H1 (cell line): ENCODE measurements around the gene PRRX2. TPM values are rescaled to one million over a fixed set of nuclear protein-coding genes. Genes with fewer than 3 reads are reported as not detected.

ENCODE experiments used
- ASH2L ChIP-seq: fragments of 200-600, 300-600 bp; sonication (generic); IDR thresholded peaks from one replicate; pipeline ENCODE4 v1.7.1; 2017; ENCODE audit warnings: low read length
- ATF2 ChIP-seq: IDR thresholded peaks from 2 replicates; pipeline ENCODE4 v1.6.1; 2012; ENCODE audit warnings: low read length, inconsistent platforms
- BACH1 ChIP-seq: IDR thresholded peaks from 2 replicates; pipeline ENCODE4 v1.6.1; 2012; ENCODE audit warnings: low read length, improper control_type of control experiment
- CBX5 ChIP-seq: fragments of 300-800, 300-1000 bp; sonication (generic); IDR thresholded peaks from 2 replicates; pipeline ENCODE4 v1.7.1; 2016; ENCODE audit warnings: antibody characterized with exemption, low read length, low read depth
- CEBPB ChIP-seq: IDR thresholded peaks from 2 replicates; pipeline ENCODE4 v1.6.1; 2012; ENCODE audit warnings: low read depth, low read length
- CTCF ChIP-seq, 3 experiments: IDR thresholded peaks; 1 replicate in 2 of 3; 2 replicates in 1 of 3; pipeline versions ENCODE4 v1.5.1 to v1.6.1; 2011; ENCODE audit warnings: low read length in 3 of 3, mild to moderate bottlenecking in 3 of 3, inconsistent platforms in 2 of 3, low read depth in 1 of 3, moderate library complexity in 1 of 3; ENCODE audit not compliant: insufficient read depth in 1 of 3; ENCODE audit errors: control extremely low read depth in 1 of 3
- EP300 ChIP-seq, 2 experiments: IDR thresholded peaks; 1 replicate in 1 of 2; 2 replicates in 1 of 2; pipeline ENCODE4 v1.6.1; 2011 to 2012; ENCODE audit warnings: low read depth in 2 of 2, low read length in 2 of 2, mild to moderate bottlenecking in 2 of 2, borderline replicate concordance in 1 of 2, inconsistent platforms in 1 of 2, moderate library complexity in 1 of 2
- HDAC6 ChIP-seq: IDR thresholded peaks from one replicate; pipeline ENCODE4 v1.7.1; 2012; ENCODE audit warnings: low read depth, mild to moderate bottlenecking, inconsistent platforms, low read length, moderate library complexity
- JUND ChIP-seq: IDR thresholded peaks from 2 replicates; pipeline ENCODE4 v1.6.1; 2011; ENCODE audit warnings: mild to moderate bottlenecking, improper control_type of control experiment, low read length
- NRF1 ChIP-seq: IDR thresholded peaks from 2 replicates; pipeline ENCODE4 v1.6.1; 2011; ENCODE audit warnings: mild to moderate bottlenecking, low read depth, low read length, improper control_type of control experiment
- POU5F1 ChIP-seq: IDR thresholded peaks from 2 replicates; pipeline ENCODE4 v1.6.1; 2011; ENCODE audit warnings: low read depth, mild to moderate bottlenecking, low read length, moderate library complexity
- RXRA ChIP-seq: IDR thresholded peaks from 2 replicates; pipeline ENCODE4 v1.6.1; 2011; ENCODE audit warnings: low read depth, mild to moderate bottlenecking, low read length, moderate library complexity; ENCODE audit not compliant: insufficient read depth
- SAP30 ChIP-seq: fragments of 300-600 bp; sonication (generic); IDR thresholded peaks from 2 replicates; pipeline ENCODE4 v1.7.1; 2012; ENCODE audit warnings: low read length, moderate library complexity, mild to moderate bottlenecking, inconsistent platforms; ENCODE audit not compliant: insufficient read depth, insufficient replicate concordance
- SIN3A ChIP-seq, 2 experiments: IDR thresholded peaks in 1 of 2; conservative IDR thresholded peaks in 1 of 2; 2 replicates each; pipeline ENCODE4 v1.6.1; 2011 to 2012; ENCODE audit warnings: low read length in 2 of 2, improper control_type of control experiment in 1 of 2, low read depth in 1 of 2, mild to moderate bottlenecking in 1 of 2
- SP2 ChIP-seq: IDR thresholded peaks from 2 replicates; pipeline ENCODE4 v1.6.1; 2012; ENCODE audit warnings: mild to moderate bottlenecking, low read length, inconsistent platforms
- SP4 ChIP-seq: IDR thresholded peaks from 2 replicates; pipeline ENCODE4 v1.6.1; 2012; ENCODE audit warnings: low read length, inconsistent platforms
- TAF7 ChIP-seq: optimal IDR thresholded peaks from 2 replicates; pipeline ENCODE3; 2011; ENCODE audit warnings: low read depth, mild to moderate bottlenecking, inconsistent platforms, low read length, moderate library complexity, borderline replicate concordance
- polyA plus RNA-seq, 7 experiments: library from polyadenylated mRNA; depleted of rRNA in 3 of 7; stranded (reverse) in 5 of 7; unstranded in 2 of 7; fragments of >200 nt in 5 of 7; fragments of 200-250 nt in 2 of 7; gene quantifications; 1 replicate in 5 of 7; 2 replicates in 1 of 7; 4 replicates in 1 of 7; pipeline versions ENCODE4 v1.2.1 to v1.2.3, GENCODE V29; 2011 to 2013; ENCODE audit warnings: missing spikeins in 2 of 7, mixed read lengths in 2 of 7
- total RNA-seq: library from RNA; stranded (reverse); fragmentation: NEBNext Ultra II Directional; extraction: Animal tissue kit (Norgen Biotek cat#: 25700); gene quantifications from 2 replicates; pipeline ENCODE4 v1.2.1, GENCODE V29; 2021
- TF ChIP-seq, protein P1 (sequence below): IDR thresholded peaks from 2 replicates; pipeline ENCODE4 v1.6.1; 2012; ENCODE audit warnings: inconsistent platforms
- TF ChIP-seq, protein P2 (sequence below): IDR thresholded peaks from 2 replicates; pipeline ENCODE4 v1.6.1; 2012; ENCODE audit warnings: inconsistent platforms

Gene PRRX2
- total and polyA plus RNA-seq, 2 of the 8 experiments (the other 6 are each of a cell fraction or from before 2014, with no cell fraction given): 5.8 to 9.2 TPM

- TF ChIP-seq CTCF (IDR thresholded peaks at IDR 0.05; ENCODE audit: control extremely low read depth in 1 of 3, insufficient read depth in 1 of 3, low read depth in 1 of 3, low read length in 3 of 3) (peak; percentile 81 to 86 (median 81)), TAF7 (no peak), SP4 (no peak), EP300 (IDR thresholded peaks at IDR 0.05; ENCODE audit: borderline replicate concordance in 1 of 2, low read depth in 2 of 2, low read length in 2 of 2) (no peak), SAP30 (no peak), ASH2L (no peak), CBX5 (no peak), SP2 (no peak), NRF1 (no peak), RXRA (no peak), JUND (no peak), SIN3A (conservative IDR thresholded peaks at IDR 0.05 in 1 of 2, IDR thresholded peaks at IDR 0.05 in 1 of 2; ENCODE audit: low read depth in 1 of 2, low read length in 2 of 2) (no peak), ATF2 (no peak), CEBPB (no peak), HDAC6 (no peak), POU5F1 (no peak), BACH1 (no peak)
- TF ChIP-seq, protein P1, sequence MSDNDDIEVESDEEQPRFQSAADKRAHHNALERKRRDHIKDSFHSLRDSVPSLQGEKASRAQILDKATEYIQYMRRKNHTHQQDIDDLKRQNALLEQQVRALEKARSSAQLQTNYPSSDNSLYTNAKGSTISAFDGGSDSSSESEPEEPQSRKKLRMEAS: peak; percentile 30; the same call in 1 of the 2 replicates
- TF ChIP-seq, protein P2, sequence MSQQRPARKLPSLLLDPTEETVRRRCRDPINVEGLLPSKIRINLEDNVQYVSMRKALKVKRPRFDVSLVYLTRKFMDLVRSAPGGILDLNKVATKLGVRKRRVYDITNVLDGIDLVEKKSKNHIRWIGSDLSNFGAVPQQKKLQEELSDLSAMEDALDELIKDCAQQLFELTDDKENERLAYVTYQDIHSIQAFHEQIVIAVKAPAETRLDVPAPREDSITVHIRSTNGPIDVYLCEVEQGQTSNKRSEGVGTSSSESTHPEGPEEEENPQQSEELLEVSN: peak; percentile 65; the same call in 1 of the 2 replicates
These were observed 54.9 kb downstream of the PRRX2 start (continued) for GRCh38 chr9:129720181-129720864.
